Gastrocnemius medialis (tissue), 4 donors: ENCODE results near the gene HOXB2.

Experiments
- CTCF ChIP-seq, 5 experiments: fragments of 450-650 bp in 3 of 5; fragments of 200-600 bp in 2 of 5; sonication (generic) in 2 of 5; IDR thresholded peaks in 4 of 5; conservative IDR thresholded peaks in 1 of 5; 1 replicate in 4 of 5; 2 replicates in 1 of 5; pipeline ENCODE4 v1.5.1; 2016 to 2019; ENCODE audit warnings: antibody characterized with exemption in 5 of 5, mild to moderate bottlenecking in 3 of 5, moderate library complexity in 3 of 5
- POLR2A ChIP-seq, 2 donors: fragments of 450-650 bp; IDR thresholded peaks; one replicate each; pipeline ENCODE4 v1.6.1; 2017; ENCODE audit warnings: antibody characterized with exemption in 2 of 2, mild to moderate bottlenecking in 2 of 2, moderate library complexity in 2 of 2

- TF ChIP-seq CTCF (IDR thresholded peaks at IDR 0.05 in 4 of 5, conservative IDR thresholded peaks at IDR 0.05 in 1 of 5) (no peak), POLR2A (IDR thresholded peaks at IDR 0.05) (no peak)
Observed at GRCh38 chr17:48549281-48549630, 4.3 kb upstream of the HOXB2 start.
